Hypothalamus (tissue), 51 donors: ENCODE results near the gene ZNF346.

Source experiments
- DNase-seq, 51 donors: peaks; one replicate each; lab custom pipeline; 2025; lab: John Stamatoyannopoulos, UW

The ZNF346 gene

GRCh38 chr5:177065491-177065890 is 43.0 kb downstream of the ZNF346 start:
- DNase-seq, result no peak

- no peak for DNase-seq
These were observed 43.7 kb downstream of the ZNF346 start for GRCh38 chr5:177066224-177066623.

- no peak for DNase-seq
These were observed 45.0 kb downstream of the ZNF346 start for GRCh38 chr5:177067503-177067902.

- no peak for DNase-seq
These were observed 48.2 kb downstream of the ZNF346 start for GRCh38 chr5:177070536-177071191.

- peak in 32 of 51 donors; percentile 3 to 88 (median 34) for DNase-seq
These were observed 49.3 kb downstream of the ZNF346 start for GRCh38 chr5:177071666-177072385.

- DNase-seq, result no peak
These were observed 54.8 kb downstream of the ZNF346 start for GRCh38 chr5:177077335-177077734.

GRCh38 chr5:177079606-177080005 is 57.1 kb downstream of the ZNF346 start:
- DNase-seq, result no peak

GRCh38 chr5:177080265-177080664 is 57.8 kb downstream of the ZNF346 start:
- DNase-seq, result no peak

GRCh38 chr5:177081859-177082258 is 59.4 kb downstream of the ZNF346 start:
- no peak for DNase-seq

GRCh38 chr5:177083357-177083756 is 60.9 kb downstream of the ZNF346 start:
- DNase-seq, result no peak

- no peak for DNase-seq
These were observed 61.7 kb downstream of the ZNF346 start for GRCh38 chr5:177084175-177084574.

- DNase-seq, result no peak
These were observed 63.6 kb downstream of the ZNF346 start for GRCh38 chr5:177085985-177086653.

- peak in 9 of 51 donors; percentile 6 to 25 (median 15) for DNase-seq
These were observed 64.3 kb downstream of the ZNF346 start, which contains the start of gene FGFR4 for GRCh38 chr5:177086654-177087397. TSS of gene FGFR4 (plus strand) at chr5:177086915. CDS start at chr5:177089603, 2,688 bp downstream.

- DNase-seq, result no peak
These were observed 65.0 kb downstream of the ZNF346 start for GRCh38 chr5:177087398-177088005.

- no peak for DNase-seq
These were observed 66.6 kb downstream of the ZNF346 start for GRCh38 chr5:177089127-177089526.

- no peak for DNase-seq
These were observed 67.5 kb downstream of the ZNF346 start for GRCh38 chr5:177089825-177090641.

- no peak for DNase-seq
These were observed 68.3 kb downstream of the ZNF346 start for GRCh38 chr5:177090813-177091212.

GRCh38 chr5:177091232-177091631 is 68.7 kb downstream of the ZNF346 start:
- no peak for DNase-seq
